ENCODE data around the gene LARGE2.

- TF ChIP-seq POLR2A (IDR thresholded peaks at IDR 0.05) (no peak), POLR2AphosphoS5 (IDR thresholded peaks at IDR 0.05) (no peak), CTCF (IDR thresholded peaks at IDR 0.05) (no peak), EP300 (IDR thresholded peaks at IDR 0.05; ENCODE audit: low read depth) (no peak)
These were observed 46.1 kb upstream of the LARGE2 start for GRCh38 chr11:45876401-45876800.

Data from transverse colon (tissue), 4 donors.